Neural crest cell (in vitro differentiated cells): ENCODE data around the gene FKBP10. TPM values are rescaled to one million over a fixed set of nuclear protein-coding genes. Genes with fewer than 3 reads are reported as not detected.
A peak's percentile ranks its signal among the peaks of the same experiment; 100 is the strongest.
"Not testable (repeated sequence)": the region's sequence is repeated elsewhere in the genome, so short reads cannot be mapped to it uniquely, and the experiment has no call there.

ENCODE experiments used
- DNase-seq: peaks from one replicate; pipeline ENCODE4 v3.0.0; 2021; ENCODE audit warnings: low read depth, mixed read lengths, low spot score
- H3K27ac Mint-ChIP-seq: one replicate; pipeline ENCODE4 v1.8.0; 2021; ENCODE audit warnings: mild to moderate bottlenecking, mixed read lengths; ENCODE audit not compliant: unreplicated experiment
- H3K27me3 Mint-ChIP-seq: 2 replicates; pipeline ENCODE4 v1.8.0; 2021; ENCODE audit warnings: low read depth, mild to moderate bottlenecking, mixed read lengths
- H3K36me3 Mint-ChIP-seq: 2 replicates; pipeline ENCODE4 v1.8.0; 2021; ENCODE audit warnings: low read depth, mild to moderate bottlenecking, mixed read lengths
- H3K4me1 Mint-ChIP-seq: 2 replicates; pipeline ENCODE4 v1.8.0; 2021; ENCODE audit warnings: mixed read lengths
- H3K4me3 Mint-ChIP-seq: one replicate; pipeline ENCODE4 v1.8.0; 2021; ENCODE audit warnings: mild to moderate bottlenecking, mixed read lengths
- H3K9me3 Mint-ChIP-seq: 2 replicates; pipeline ENCODE4 v1.8.0; 2021; ENCODE audit warnings: mixed read lengths
- CTCF ChIP-seq: fragments of 200-600 bp; sonication (generic); conservative IDR thresholded peaks from 2 replicates; pipeline ENCODE4 v1.5.0; 2021; ENCODE audit warnings: antibody characterized with exemption, mild to moderate bottlenecking
- total RNA-seq: library from RNA; stranded (reverse); gene quantifications from 2 replicates; pipeline ENCODE4 v1.2.1, GENCODE V29; 2021

Gene FKBP10
- total RNA-seq, 1 donor from 2014 or later, result 262 TPM

- H3K27me3 Mint-ChIP-seq, result no peaks in the 10 kb centered on the region
- peaks cover 2% of the 10 kb centered on the region for H3K36me3 Mint-ChIP-seq
- DNase-seq, result peak; percentile 56
- H3K9me3 Mint-ChIP-seq, result no peaks in the 10 kb centered on the region
- peaks cover 12% of the 10 kb centered on the region for H3K4me1 Mint-ChIP-seq
- H3K4me3 Mint-ChIP-seq, result peak within 1 kb of the TSS; percentile 93
- no peak for TF ChIP-seq CTCF
- H3K27ac Mint-ChIP-seq, result peak within 1 kb of the TSS; percentile 7
Measured at GRCh38 chr17:41835800-41836549, 23.2 kb downstream of the FKBP10 start, which contains the start of gene NT5C3B. TSS of gene NT5C3B (minus strand) at chr17:41836232. CDS start at chr17:41836193, 39 bp downstream.

GRCh38 chr17:41836550-41837196 lies 23.9 kb downstream of the FKBP10 start:
- Mint-ChIP-seq H3K27me3 (no peaks in the 10 kb centered on the region), H3K9me3 (no peaks in the 10 kb centered on the region), H3K27ac (no peak overlapping the region)

DNA sequence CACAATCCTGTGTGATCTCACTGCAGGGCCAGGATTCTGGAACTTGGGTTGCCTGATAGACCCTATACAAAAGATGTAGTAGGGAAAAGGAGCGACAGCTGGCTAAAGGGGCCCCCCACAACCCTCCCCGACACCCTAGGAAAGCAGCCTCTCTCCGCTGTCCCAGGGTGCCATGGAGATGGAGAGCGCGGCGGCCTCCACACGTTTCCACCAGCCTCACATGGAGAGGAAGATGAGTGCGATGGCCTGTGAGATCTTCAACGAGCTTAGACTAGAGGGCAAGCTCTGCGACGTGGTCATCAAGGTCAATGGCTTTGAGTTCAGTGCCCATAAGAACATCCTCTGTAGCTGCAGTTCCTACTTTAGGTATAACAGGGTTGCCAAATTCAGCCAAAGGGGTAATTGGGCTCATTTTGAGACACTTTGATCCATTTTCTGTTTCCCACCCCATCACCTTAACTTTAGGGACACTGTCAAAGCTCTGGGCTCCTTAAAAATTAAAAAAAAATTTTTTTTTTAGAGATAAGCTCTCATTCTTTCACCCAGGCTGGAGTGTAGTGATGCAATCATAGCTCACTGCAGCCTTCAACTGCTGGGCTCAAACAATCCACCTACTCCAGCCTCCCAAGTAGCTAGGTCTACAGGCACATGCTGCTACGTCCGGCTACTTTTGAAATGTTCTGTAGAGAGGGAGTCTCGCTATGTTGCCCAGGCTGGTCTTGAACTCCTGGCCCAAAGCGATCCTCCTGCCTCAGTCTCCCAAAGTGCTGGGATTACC lies 25.1 kb downstream of the FKBP10 start, which contains the start of gene KLHL10:
KLHL10 (plus strand) TSS at position 65 of the 778 bp plus-strand sequence; CDS start at position 173, 108 bp downstream.
- Mint-ChIP-seq H3K27ac (no peak within 1 kb of the TSS), H3K4me1 (peaks cover 12% of the 10 kb centered on the region), H3K27me3 (no peaks in the 10 kb centered on the region), H3K9me3 (no peaks in the 10 kb centered on the region), H3K4me3 (peak within 1 kb of the TSS; percentile 87), H3K36me3 (peaks cover under 1% of the 10 kb centered on the region)
- no peak for TF ChIP-seq CTCF
- no peak for DNase-seq

More at GRCh38 chr17:41836550-41837196, 23.9 kb downstream of the FKBP10 start:
- Mint-ChIP-seq H3K36me3 (peaks cover 2% of the 10 kb centered on the region), H3K4me1 (peaks cover 12% of the 10 kb centered on the region), H3K4me3 (peak overlapping the region; percentile 87)
- no peak for DNase-seq
- no peak for TF ChIP-seq CTCF

GRCh38 chr17:41839448-41839847 lies 26.6 kb downstream of the FKBP10 start:
- H3K9me3 Mint-ChIP-seq, H3K27me3 Mint-ChIP-seq, H3K27ac Mint-ChIP-seq, H3K4me3 Mint-ChIP-seq, DNase-seq, H3K36me3 Mint-ChIP-seq: not testable (repeated sequence)
- peaks cover 11% of the 10 kb centered on the region for H3K4me1 Mint-ChIP-seq

- not testable (repeated sequence) for DNase-seq, H3K9me3 Mint-ChIP-seq, H3K4me1 Mint-ChIP-seq, H3K27me3 Mint-ChIP-seq, H3K4me3 Mint-ChIP-seq, H3K27ac Mint-ChIP-seq, H3K36me3 Mint-ChIP-seq
Measured at GRCh38 chr17:41840781-41841180, 28.0 kb downstream of the FKBP10 start.

DNA sequence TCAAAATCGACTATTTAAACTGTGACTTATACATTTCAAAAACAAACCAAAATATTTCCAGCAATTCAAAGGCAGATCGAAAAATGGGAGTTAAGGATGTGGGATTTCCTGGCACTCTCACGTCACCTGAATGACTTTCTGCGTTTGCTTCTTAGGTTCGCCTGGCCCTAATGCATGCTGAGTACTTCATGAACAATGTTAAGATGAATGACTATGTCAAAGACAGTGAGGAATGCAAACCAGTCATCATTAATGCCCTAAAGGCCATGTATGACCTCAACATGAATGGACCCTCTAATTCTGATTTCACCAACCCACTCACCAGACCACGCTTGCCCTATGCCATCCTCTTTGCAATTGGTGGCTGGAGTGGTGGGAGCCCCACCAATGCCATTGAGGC lies 32.2 kb downstream of the FKBP10 start:
- Mint-ChIP-seq H3K27ac (no peak overlapping the region), H3K4me1 (no peaks in the 10 kb centered on the region), H3K27me3 (no peaks in the 10 kb centered on the region), H3K36me3 (no peaks in the 10 kb centered on the region), H3K4me3 (no peak overlapping the region), H3K9me3 (no peaks in the 10 kb centered on the region)
- TF ChIP-seq CTCF, result no peak
- DNase-seq, result no peak
